HEK293 (cell line): ENCODE results near the gene NPDC1.

Experiments used
- EGR2 ChIP-seq: fragments of 450-650 bp; formaldehyde crosslinking; IDR thresholded peaks from 2 replicates; pipeline ENCODE4 v1.5.1; 2016; ENCODE audit warnings: low read depth, missing biosample characterization, missing genetic modification characterization
- FEZF1 ChIP-seq: fragments of 450-650 bp; formaldehyde crosslinking; IDR thresholded peaks from 2 replicates; pipeline ENCODE4 v1.5.1; 2016; ENCODE audit warnings: missing biosample characterization, missing genetic modification characterization
- GLI4 ChIP-seq: fragments of 450-650 bp; formaldehyde crosslinking; IDR thresholded peaks from 2 replicates; pipeline ENCODE4 v1.5.1; 2016; ENCODE audit warnings: missing biosample characterization, missing genetic modification characterization
- KLF16 ChIP-seq: fragments of 450-650 bp; formaldehyde crosslinking; IDR thresholded peaks from 2 replicates; pipeline ENCODE4 v1.5.1; 2017; ENCODE audit warnings: missing biosample characterization, missing genetic modification characterization
- KLF7 ChIP-seq: fragments of 450-650 bp; formaldehyde crosslinking; IDR thresholded peaks from 2 replicates; pipeline ENCODE4 v1.5.1; 2016; ENCODE audit warnings: missing biosample characterization, missing genetic modification characterization, borderline replicate concordance
- OSR2 ChIP-seq: fragments of 450-650 bp; formaldehyde crosslinking; IDR thresholded peaks from 2 replicates; pipeline ENCODE4 v1.5.1; 2016; ENCODE audit warnings: missing biosample characterization, missing genetic modification characterization
- SCRT2 ChIP-seq: fragments of 450-650 bp; formaldehyde crosslinking; IDR thresholded peaks from 2 replicates; pipeline ENCODE4 v1.5.1; 2016; ENCODE audit warnings: missing biosample characterization, missing genetic modification characterization
- ZBTB11 ChIP-seq: fragments of 450-650 bp; formaldehyde crosslinking; conservative IDR thresholded peaks from 2 replicates; pipeline ENCODE4 v1.5.1; 2016; ENCODE audit warnings: low read depth, missing biosample characterization, missing genetic modification characterization
- ZFP41 ChIP-seq: fragments of 450-650 bp; formaldehyde crosslinking; IDR thresholded peaks from 2 replicates; pipeline ENCODE4 v1.5.1; 2016; ENCODE audit warnings: missing biosample characterization, missing genetic modification characterization, borderline replicate concordance
- ZNF112 ChIP-seq: fragments of 450-650 bp; formaldehyde crosslinking; IDR thresholded peaks from 2 replicates; pipeline ENCODE4 v1.5.0; 2017; ENCODE audit warnings: missing biosample characterization, missing genetic modification characterization
- ZNF174 ChIP-seq: fragments of 450-650 bp; formaldehyde crosslinking; IDR thresholded peaks from 2 replicates; pipeline ENCODE4 v1.5.0; 2017; ENCODE audit warnings: missing biosample characterization, mild to moderate bottlenecking, missing genetic modification characterization
- ZNF175 ChIP-seq: fragments of 450-650 bp; formaldehyde crosslinking; IDR thresholded peaks from 2 replicates; pipeline ENCODE4 v1.5.1; 2016; ENCODE audit warnings: missing biosample characterization, missing genetic modification characterization
- ZNF23 ChIP-seq: fragments of 450-650 bp; formaldehyde crosslinking; IDR thresholded peaks from 2 replicates; pipeline ENCODE4 v1.5.1; 2016; ENCODE audit warnings: missing biosample characterization, missing genetic modification characterization, borderline replicate concordance
- ZNF341 ChIP-seq: fragments of 450-650 bp; formaldehyde crosslinking; IDR thresholded peaks from 2 replicates; pipeline ENCODE4; 2016; ENCODE audit warnings: low read depth, missing biosample characterization, missing genetic modification characterization
- ZNF37A ChIP-seq: fragments of 450-650 bp; IDR thresholded peaks from 2 replicates; pipeline ENCODE4 v1.5.1; 2018; ENCODE audit warnings: missing biosample characterization, missing genetic modification characterization
- ZNF529 ChIP-seq: fragments of 450-650 bp; formaldehyde crosslinking; IDR thresholded peaks from 2 replicates; pipeline ENCODE4 v1.5.1; 2017; ENCODE audit warnings: missing genetic modification characterization, missing biosample characterization; ENCODE audit not compliant: insufficient replicate concordance
- ZNF580 ChIP-seq: fragments of 450-650 bp; formaldehyde crosslinking; IDR thresholded peaks from 2 replicates; pipeline ENCODE4 v1.5.1; 2016; ENCODE audit warnings: missing biosample characterization, missing genetic modification characterization
- ZNF664 ChIP-seq: fragments of 450-650 bp; formaldehyde crosslinking; IDR thresholded peaks from 2 replicates; pipeline ENCODE4 v1.5.1; 2016; ENCODE audit warnings: missing biosample characterization, missing genetic modification characterization
- ZNF677 ChIP-seq: fragments of 450-650 bp; IDR thresholded peaks from 2 replicates; pipeline ENCODE4 v1.5.0; 2018; ENCODE audit warnings: missing biosample characterization, mild to moderate bottlenecking, missing genetic modification characterization, moderate library complexity
- ZNF785 ChIP-seq: fragments of 450-650 bp; formaldehyde crosslinking; IDR thresholded peaks from 2 replicates; pipeline ENCODE4 v1.5.1; 2016; ENCODE audit warnings: missing biosample characterization, missing genetic modification characterization
- ZNF830 ChIP-seq: fragments of 450-650 bp; IDR thresholded peaks from 2 replicates; pipeline ENCODE4 v1.5.0; 2018; ENCODE audit warnings: missing biosample characterization, missing genetic modification characterization, low read depth, mild to moderate bottlenecking, moderate library complexity
- ZSCAN23 ChIP-seq: fragments of 450-650 bp; formaldehyde crosslinking; IDR thresholded peaks from 2 replicates; pipeline ENCODE4 v1.5.1; 2016; ENCODE audit warnings: missing biosample characterization, missing genetic modification characterization
- TF ChIP-seq, protein P1 (sequence below): fragments of 450-650 bp; formaldehyde crosslinking; IDR thresholded peaks from 2 replicates; pipeline ENCODE4 v1.5.1; 2016; ENCODE audit warnings: missing biosample characterization, missing genetic modification characterization
- TF ChIP-seq, protein P2 (sequence below): fragments of 450-650 bp; formaldehyde crosslinking; IDR thresholded peaks from 2 replicates; pipeline ENCODE4 v1.5.1; 2016; ENCODE audit warnings: missing biosample characterization, missing genetic modification characterization
- TF ChIP-seq, protein P3 (sequence below): fragments of 450-650 bp; formaldehyde crosslinking; IDR thresholded peaks from 2 replicates; pipeline ENCODE4 v1.5.1; 2016; ENCODE audit warnings: missing biosample characterization, missing genetic modification characterization

NPDC1 gene

GRCh38 chr9:136991993-136992818, 53.8 kb downstream of the NPDC1 start, which contains the start of gene PAXX (continued):
- TF ChIP-seq, protein P1, sequence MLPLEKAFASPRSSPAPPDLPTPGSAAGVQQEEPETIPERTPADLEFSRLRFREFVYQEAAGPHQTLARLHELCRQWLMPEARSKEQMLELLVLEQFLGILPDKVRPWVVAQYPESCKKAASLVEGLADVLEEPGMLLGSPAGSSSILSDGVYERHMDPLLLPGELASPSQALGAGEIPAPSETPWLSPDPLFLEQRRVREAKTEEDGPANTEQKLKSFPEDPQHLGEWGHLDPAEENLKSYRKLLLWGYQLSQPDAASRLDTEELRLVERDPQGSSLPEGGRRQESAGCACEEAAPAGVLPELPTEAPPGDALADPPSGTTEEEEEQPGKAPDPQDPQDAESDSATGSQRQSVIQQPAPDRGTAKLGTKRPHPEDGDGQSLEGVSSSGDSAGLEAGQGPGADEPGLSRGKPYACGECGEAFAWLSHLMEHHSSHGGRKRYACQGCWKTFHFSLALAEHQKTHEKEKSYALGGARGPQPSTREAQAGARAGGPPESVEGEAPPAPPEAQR (tag by site-specific recombination): no peak
- TF ChIP-seq ZNF37A (no peak), ZNF785 (tag by site-specific recombination) (no peak), EGR2 (tag by site-specific recombination) (no peak), ZSCAN23 (tag by site-specific recombination) (0 out of 2 replicates have a peak, but pooled peaks have one; percentile 44), GLI4 (tag by site-specific recombination) (no peak), ZNF112 (tag by site-specific recombination) (no peak), ZNF830 (no peak), ZNF175 (tag by site-specific recombination) (no peak), ZNF664 (tag by site-specific recombination) (no peak), ZNF174 (tag by site-specific recombination) (no peak), SCRT2 (peak; percentile 22; the same call in 1 of the 2 replicates), KLF7 (tag by site-specific recombination) (peak; percentile 52; the same call in 1 of the 2 replicates), OSR2 (no peak), ZNF580 (tag by site-specific recombination) (no peak), FEZF1 (no peak), ZNF23 (no peak), ZBTB11 (tag by site-specific recombination) (no peak), ZFP41 (tag by site-specific recombination) (no peak), ZNF677 (no peak), ZNF341 (tag by site-specific recombination) (peak; percentile 35; the same call in 1 of the 2 replicates), ZNF529 (tag by site-specific recombination) (no peak), KLF16 (tag by site-specific recombination) (peak; percentile 93)
- TF ChIP-seq, protein P2, sequence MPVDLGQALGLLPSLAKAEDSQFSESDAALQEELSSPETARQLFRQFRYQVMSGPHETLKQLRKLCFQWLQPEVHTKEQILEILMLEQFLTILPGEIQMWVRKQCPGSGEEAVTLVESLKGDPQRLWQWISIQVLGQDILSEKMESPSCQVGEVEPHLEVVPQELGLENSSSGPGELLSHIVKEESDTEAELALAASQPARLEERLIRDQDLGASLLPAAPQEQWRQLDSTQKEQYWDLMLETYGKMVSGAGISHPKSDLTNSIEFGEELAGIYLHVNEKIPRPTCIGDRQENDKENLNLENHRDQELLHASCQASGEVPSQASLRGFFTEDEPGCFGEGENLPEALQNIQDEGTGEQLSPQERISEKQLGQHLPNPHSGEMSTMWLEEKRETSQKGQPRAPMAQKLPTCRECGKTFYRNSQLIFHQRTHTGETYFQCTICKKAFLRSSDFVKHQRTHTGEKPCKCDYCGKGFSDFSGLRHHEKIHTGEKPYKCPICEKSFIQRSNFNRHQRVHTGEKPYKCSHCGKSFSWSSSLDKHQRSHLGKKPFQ (tag by site-specific recombination): no peak
- TF ChIP-seq, protein P3, sequence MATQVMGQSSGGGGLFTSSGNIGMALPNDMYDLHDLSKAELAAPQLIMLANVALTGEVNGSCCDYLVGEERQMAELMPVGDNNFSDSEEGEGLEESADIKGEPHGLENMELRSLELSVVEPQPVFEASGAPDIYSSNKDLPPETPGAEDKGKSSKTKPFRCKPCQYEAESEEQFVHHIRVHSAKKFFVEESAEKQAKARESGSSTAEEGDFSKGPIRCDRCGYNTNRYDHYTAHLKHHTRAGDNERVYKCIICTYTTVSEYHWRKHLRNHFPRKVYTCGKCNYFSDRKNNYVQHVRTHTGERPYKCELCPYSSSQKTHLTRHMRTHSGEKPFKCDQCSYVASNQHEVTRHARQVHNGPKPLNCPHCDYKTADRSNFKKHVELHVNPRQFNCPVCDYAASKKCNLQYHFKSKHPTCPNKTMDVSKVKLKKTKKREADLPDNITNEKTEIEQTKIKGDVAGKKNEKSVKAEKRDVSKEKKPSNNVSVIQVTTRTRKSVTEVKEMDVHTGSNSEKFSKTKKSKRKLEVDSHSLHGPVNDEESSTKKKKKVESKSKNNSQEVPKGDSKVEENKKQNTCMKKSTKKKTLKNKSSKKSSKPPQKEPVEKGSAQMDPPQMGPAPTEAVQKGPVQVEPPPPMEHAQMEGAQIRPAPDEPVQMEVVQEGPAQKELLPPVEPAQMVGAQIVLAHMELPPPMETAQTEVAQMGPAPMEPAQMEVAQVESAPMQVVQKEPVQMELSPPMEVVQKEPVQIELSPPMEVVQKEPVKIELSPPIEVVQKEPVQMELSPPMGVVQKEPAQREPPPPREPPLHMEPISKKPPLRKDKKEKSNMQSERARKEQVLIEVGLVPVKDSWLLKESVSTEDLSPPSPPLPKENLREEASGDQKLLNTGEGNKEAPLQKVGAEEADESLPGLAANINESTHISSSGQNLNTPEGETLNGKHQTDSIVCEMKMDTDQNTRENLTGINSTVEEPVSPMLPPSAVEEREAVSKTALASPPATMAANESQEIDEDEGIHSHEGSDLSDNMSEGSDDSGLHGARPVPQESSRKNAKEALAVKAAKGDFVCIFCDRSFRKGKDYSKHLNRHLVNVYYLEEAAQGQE: no peak
